ENCODE data around the gene HSD17B7.
"Not testable (repeated sequence)": the region's sequence is repeated elsewhere in the genome, so short reads cannot be mapped to it uniquely, and the experiment has no call there.

DNA sequence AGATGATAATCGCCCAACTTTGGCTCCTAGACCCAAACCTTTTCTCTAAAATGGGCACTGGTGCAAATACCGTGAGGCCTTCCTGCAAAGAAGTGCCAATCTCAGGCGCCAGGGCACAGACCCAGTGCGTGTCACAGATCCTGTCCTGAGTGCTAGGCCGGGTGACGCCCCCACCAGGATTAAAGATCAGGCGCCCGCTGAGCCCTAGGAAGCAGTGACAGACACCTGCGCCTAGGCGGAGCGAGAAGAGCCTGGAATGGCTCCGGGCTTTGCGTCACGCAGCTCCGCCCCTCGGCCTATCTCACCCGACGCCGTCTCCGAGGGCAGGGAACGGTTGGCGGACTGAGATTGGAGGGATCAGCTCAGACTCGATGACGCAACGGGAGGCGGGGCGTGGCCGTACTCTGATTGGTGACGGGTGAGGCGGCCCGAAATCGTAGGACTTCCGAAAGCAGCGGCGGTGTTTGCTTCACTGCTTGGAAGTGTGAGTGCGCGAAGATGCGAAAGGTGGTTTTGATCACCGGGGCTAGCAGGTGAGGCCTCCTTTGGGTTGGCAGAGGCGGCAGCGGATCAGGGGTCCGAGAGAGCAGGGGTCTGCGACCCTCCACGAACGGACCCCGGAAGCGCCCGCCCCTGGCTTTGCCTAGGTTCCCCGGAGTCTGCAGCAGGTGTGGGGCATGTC lies at the start of gene HSD17B7:
- TF ChIP-seq, protein P1, sequence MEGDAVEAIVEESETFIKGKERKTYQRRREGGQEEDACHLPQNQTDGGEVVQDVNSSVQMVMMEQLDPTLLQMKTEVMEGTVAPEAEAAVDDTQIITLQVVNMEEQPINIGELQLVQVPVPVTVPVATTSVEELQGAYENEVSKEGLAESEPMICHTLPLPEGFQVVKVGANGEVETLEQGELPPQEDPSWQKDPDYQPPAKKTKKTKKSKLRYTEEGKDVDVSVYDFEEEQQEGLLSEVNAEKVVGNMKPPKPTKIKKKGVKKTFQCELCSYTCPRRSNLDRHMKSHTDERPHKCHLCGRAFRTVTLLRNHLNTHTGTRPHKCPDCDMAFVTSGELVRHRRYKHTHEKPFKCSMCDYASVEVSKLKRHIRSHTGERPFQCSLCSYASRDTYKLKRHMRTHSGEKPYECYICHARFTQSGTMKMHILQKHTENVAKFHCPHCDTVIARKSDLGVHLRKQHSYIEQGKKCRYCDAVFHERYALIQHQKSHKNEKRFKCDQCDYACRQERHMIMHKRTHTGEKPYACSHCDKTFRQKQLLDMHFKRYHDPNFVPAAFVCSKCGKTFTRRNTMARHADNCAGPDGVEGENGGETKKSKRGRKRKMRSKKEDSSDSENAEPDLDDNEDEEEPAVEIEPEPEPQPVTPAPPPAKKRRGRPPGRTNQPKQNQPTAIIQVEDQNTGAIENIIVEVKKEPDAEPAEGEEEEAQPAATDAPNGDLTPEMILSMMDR (conservative IDR thresholded peaks at IDR 0.05): not testable (repeated sequence)
- not testable (repeated sequence) for TF ChIP-seq ZFX (IDR thresholded peaks at IDR 0.05)
